SK-N-SH (cell line): ENCODE results near the gene PCYT2. TPM values are rescaled to one million over a fixed set of nuclear protein-coding genes. Genes with fewer than 3 reads are reported as not detected.

Source experiments
- CTCF ChIA-PET: fragments of 300-600, 350-600 bp; formaldehyde crosslinking; extraction: SDS; loops from one replicate; lab custom pipeline; 2021; lab: Yijun Ruan, JAX
- POLR2A ChIA-PET: fragments of 350-600 bp; sonication (Branson Sonifier 250); formaldehyde crosslinking; extraction: SDS; loops from one replicate; lab custom pipeline; 2020; ENCODE audit warnings: antibody characterized with exemption, inconsistent platforms; lab: Yijun Ruan, JAX
- DNase-seq: peaks from one replicate; pipeline ENCODE4 v3.0.0; 2012
- H2AFZ ChIP-seq: fragments of 200-600 bp; sonication (generic); 2 replicates; pipeline ENCODE4 v1.8.1; 2016; ENCODE audit warnings: antibody characterized with exemption, mild to moderate bottlenecking, low read depth
- H3F3A ChIP-seq: fragments of 200-600 bp; sonication (generic); replicated peaks from 2 replicates; pipeline ENCODE3; 2016; ENCODE audit warnings: antibody characterized with exemption, mild to moderate bottlenecking; ENCODE audit not compliant: insufficient read depth
- H3K27ac ChIP-seq, 2 experiments: fragments of 200-500 bp in 1 of 2; fragments of 200-600 bp in 1 of 2; sonication (Bioruptor generic) in 1 of 2; sonication (generic), shearing (Covaris generic) in 1 of 2; 2 replicates each; pipeline versions ENCODE4 v1.5.1 to v1.6.1; 2014 to 2016; ENCODE audit warnings: low read depth in 2 of 2, inconsistent platforms in 1 of 2, low read length in 1 of 2, mild to moderate bottlenecking in 1 of 2, mixed read lengths in 1 of 2
- H3K27me3 ChIP-seq: fragments of 200-600 bp; sonication (generic), shearing (Covaris generic); 2 replicates; pipeline ENCODE4 v1.6.1; 2016; ENCODE audit warnings: mixed run types; ENCODE audit not compliant: insufficient read depth
- H3K36me3 ChIP-seq, 2 experiments: fragments of 200-500 bp in 1 of 2; fragments of 200-600 bp in 1 of 2; sonication (Bioruptor generic) in 1 of 2; sonication (generic) in 1 of 2; replicated peaks in 1 of 2; 2 replicates each; pipeline versions ENCODE3 to v1.5.1; 2014 to 2016; ENCODE audit warnings: low read length in 1 of 2, mild to moderate bottlenecking in 1 of 2; ENCODE audit not compliant: insufficient read depth in 2 of 2, control insufficient read depth in 1 of 2
- H3K4me1 ChIP-seq, 2 experiments: fragments of 200-500 bp in 1 of 2; fragments of 200-600 bp in 1 of 2; sonication (Bioruptor generic) in 1 of 2; sonication (generic), shearing (Covaris generic) in 1 of 2; 2 replicates each; pipeline versions ENCODE4 v1.5.1 to v1.6.1; 2014 to 2016; ENCODE audit warnings: low read depth in 1 of 2, low read length in 1 of 2, mixed run types in 1 of 2; ENCODE audit not compliant: insufficient read depth in 2 of 2, control insufficient read depth in 1 of 2
- H3K4me2 ChIP-seq: fragments of 200-600 bp; sonication (generic), shearing (Covaris generic); 2 replicates; pipeline ENCODE4 v1.6.1; 2017; ENCODE audit warnings: mixed run types
- H3K4me3 ChIP-seq, 2 experiments: fragments of 200-500 bp in 1 of 2; fragments of 200-600 bp in 1 of 2; sonication (Bioruptor generic) in 1 of 2; sonication (generic), shearing (Covaris generic) in 1 of 2; 2 replicates each; pipeline versions ENCODE4 v1.5.1 to v1.8.1; 2014 to 2016; ENCODE audit warnings: low read depth in 2 of 2, inconsistent platforms in 1 of 2, low read length in 1 of 2, mild to moderate bottlenecking in 1 of 2, mixed read lengths in 1 of 2, moderate library complexity in 1 of 2
- H3K79me2 ChIP-seq: fragments of 200-600 bp; sonication (generic); 2 replicates; pipeline ENCODE4 v1.8.1; 2017; ENCODE audit warnings: mild to moderate bottlenecking; ENCODE audit not compliant: insufficient read depth
- H3K9ac ChIP-seq: fragments of 200-600 bp; sonication (generic); 2 replicates; pipeline ENCODE4 v1.6.1; 2017; ENCODE audit warnings: mixed run types
- H3K9me2 ChIP-seq: fragments of 200-600 bp; sonication (generic); 2 replicates; pipeline ENCODE4 v1.6.1; 2017; ENCODE audit warnings: mixed run types
- H3K9me3 ChIP-seq: fragments of 200-600 bp; sonication (generic); 2 replicates; pipeline ENCODE4 v1.6.1; 2017; ENCODE audit warnings: mixed run types, mild to moderate bottlenecking, moderate library complexity
- H4K20me1 ChIP-seq: fragments of 200-600 bp; sonication (generic); 2 replicates; pipeline ENCODE4 v1.6.1; 2017; ENCODE audit warnings: mild to moderate bottlenecking, mixed run types; ENCODE audit not compliant: insufficient read depth
- CHD2 ChIP-seq: fragments of 150-350 bp; IDR thresholded peaks from 2 replicates; pipeline ENCODE4 v1.6.1; 2018; ENCODE audit warnings: low read length; ENCODE audit not compliant: partially characterized antibody
- ELF1 ChIP-seq: IDR thresholded peaks from 2 replicates; pipeline ENCODE4 v1.4.0; 2012
- EZH2phosphoT487 ChIP-seq: fragments of 200-600 bp; sonication (generic); IDR thresholded peaks from 2 replicates; pipeline ENCODE4 v1.6.1; 2017; ENCODE audit warnings: low read depth, mixed run types, mild to moderate bottlenecking, antibody characterized with exemption, moderate library complexity, borderline replicate concordance
- NRF1 ChIP-seq: IDR thresholded peaks from 2 replicates; pipeline ENCODE4 v1.6.1; 2012; ENCODE audit warnings: low read depth, mild to moderate bottlenecking, low read length
- RFX5 ChIP-seq: IDR thresholded peaks from 2 replicates; pipeline ENCODE4 v1.6.1; 2012; ENCODE audit warnings: mild to moderate bottlenecking, improper control_type of control experiment, low read length
- SIN3A ChIP-seq: IDR thresholded peaks from 2 replicates; pipeline ENCODE4 v1.6.1; 2012; ENCODE audit warnings: low read depth, mild to moderate bottlenecking, low read length, moderate library complexity, borderline replicate concordance
- TCF12 ChIP-seq: IDR thresholded peaks from 2 replicates; pipeline ENCODE4 v1.4.0; 2012
- YY1 ChIP-seq: IDR thresholded peaks from 2 replicates; pipeline ENCODE4 v1.4.0; 2012; ENCODE audit warnings: low read depth, mild to moderate bottlenecking
- WGBS: methylation state at CpG from one replicate; pipeline ENCODE4 v1.1.6; 2017; ENCODE audit warnings: low lambda C conversion rate; 5-methylcytosine and 5-hydroxymethylcytosine counted together
- polyA plus RNA-seq, 3 experiments: library from polyadenylated mRNA; depleted of rRNA; stranded (reverse); fragments of >200 nt; gene quantifications; 2 replicates each; pipeline ENCODE4 v1.2.3, GENCODE V29; 2012
- TF ChIP-seq, protein P1 (sequence below): IDR thresholded peaks from 2 replicates; pipeline ENCODE4; 2012
- TF ChIP-seq, protein P2 (sequence below): fragments of 150-350 bp; IDR thresholded peaks from 2 replicates; pipeline ENCODE4 v1.6.1; 2016; ENCODE audit warnings: mild to moderate bottlenecking, low read depth, low read length
- TF ChIP-seq, protein P3 (sequence below): fragments of 150-350 bp; IDR thresholded peaks from 2 replicates; pipeline ENCODE4 v1.6.1; 2017; ENCODE audit warnings: antibody characterized with exemption, low read length, low read depth, borderline replicate concordance

PCYT2 gene
- polyA plus RNA-seq, 1 of the 3 experiments (the other 2 are of a cell fraction) = 46.2 TPM

DNA sequence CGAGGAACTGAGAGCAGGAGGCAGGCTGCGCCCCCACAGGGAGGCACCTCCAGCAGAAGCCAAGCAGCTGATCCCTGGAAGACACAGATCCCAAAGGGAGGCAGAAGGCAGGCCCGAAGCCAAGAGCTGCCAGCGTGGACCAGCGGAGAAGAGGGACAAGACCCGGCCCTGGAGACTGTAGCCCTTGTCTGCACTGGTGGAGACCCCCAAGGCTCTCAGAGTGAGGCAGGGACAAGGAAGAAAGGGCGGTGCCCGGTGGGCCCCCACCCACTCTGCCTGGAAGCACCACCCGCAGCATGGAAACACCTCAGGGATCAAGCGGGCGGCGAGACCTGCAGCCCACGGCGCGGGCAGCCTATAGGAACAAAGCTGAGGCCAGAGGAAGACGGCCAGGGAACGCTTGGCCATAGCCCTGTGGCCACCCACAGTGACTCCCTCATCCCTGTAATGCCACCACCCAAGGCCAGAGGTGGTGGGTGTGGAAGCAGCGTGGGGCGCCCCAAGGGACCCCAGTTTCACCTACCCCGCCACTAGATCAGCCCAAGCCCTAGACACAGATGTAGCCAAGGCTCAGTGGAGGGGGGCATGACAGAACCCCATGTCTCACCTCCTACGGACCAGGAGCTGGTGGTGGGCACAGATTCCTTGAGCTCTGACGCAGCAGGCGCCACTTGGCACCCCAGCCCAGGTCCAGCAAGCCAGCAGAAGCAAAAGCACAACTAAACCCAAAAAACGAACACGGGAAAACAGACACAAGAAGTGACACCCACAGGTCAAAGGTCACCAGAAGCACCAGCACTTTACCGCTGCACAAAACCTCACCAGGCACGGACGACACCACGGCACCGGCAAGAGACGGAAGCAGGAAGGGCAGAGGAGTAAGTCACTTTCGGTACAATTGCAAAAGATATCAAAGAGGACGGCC lies 9.7 kb upstream of the PCYT2 start:
- no peaks in the 10 kb centered on the region for H3K9me2 ChIP-seq
- TF ChIP-seq RFX5 (no peak), ELF1 (no peak), YY1 (no peak), NRF1 (no peak), SIN3A (no peak), TCF12 (no peak), CHD2 (no peak), EZH2phosphoT487 (no peak)
- TF ChIP-seq, protein P1, sequence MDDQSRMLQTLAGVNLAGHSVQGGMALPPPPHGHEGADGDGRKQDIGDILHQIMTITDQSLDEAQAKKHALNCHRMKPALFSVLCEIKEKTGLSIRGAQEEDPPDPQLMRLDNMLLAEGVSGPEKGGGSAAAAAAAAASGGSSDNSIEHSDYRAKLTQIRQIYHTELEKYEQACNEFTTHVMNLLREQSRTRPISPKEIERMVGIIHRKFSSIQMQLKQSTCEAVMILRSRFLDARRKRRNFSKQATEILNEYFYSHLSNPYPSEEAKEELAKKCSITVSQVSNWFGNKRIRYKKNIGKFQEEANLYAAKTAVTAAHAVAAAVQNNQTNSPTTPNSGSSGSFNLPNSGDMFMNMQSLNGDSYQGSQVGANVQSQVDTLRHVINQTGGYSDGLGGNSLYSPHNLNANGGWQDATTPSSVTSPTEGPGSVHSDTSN = no peak
- TF ChIP-seq, protein P2, sequence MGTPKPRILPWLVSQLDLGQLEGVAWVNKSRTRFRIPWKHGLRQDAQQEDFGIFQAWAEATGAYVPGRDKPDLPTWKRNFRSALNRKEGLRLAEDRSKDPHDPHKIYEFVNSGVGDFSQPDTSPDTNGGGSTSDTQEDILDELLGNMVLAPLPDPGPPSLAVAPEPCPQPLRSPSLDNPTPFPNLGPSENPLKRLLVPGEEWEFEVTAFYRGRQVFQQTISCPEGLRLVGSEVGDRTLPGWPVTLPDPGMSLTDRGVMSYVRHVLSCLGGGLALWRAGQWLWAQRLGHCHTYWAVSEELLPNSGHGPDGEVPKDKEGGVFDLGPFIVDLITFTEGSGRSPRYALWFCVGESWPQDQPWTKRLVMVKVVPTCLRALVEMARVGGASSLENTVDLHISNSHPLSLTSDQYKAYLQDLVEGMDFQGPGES = no peak
- TF ChIP-seq, protein P3, sequence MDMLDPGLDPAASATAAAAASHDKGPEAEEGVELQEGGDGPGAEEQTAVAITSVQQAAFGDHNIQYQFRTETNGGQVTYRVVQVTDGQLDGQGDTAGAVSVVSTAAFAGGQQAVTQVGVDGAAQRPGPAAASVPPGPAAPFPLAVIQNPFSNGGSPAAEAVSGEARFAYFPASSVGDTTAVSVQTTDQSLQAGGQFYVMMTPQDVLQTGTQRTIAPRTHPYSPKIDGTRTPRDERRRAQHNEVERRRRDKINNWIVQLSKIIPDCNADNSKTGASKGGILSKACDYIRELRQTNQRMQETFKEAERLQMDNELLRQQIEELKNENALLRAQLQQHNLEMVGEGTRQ = no peak
- TF ChIP-seq, all 33 proteins: peak for 0
- H2AFZ ChIP-seq = no peak overlapping the region
- WGBS = 92% methylated on average over 33 of the region's 33 CpGs
- no peaks in the 10 kb centered on the region for H3K9me3 ChIP-seq
- DNase-seq = no peak
- H3K36me3 ChIP-seq = peaks cover 10 to 44% of the 10 kb centered on the region in 2 experiments
- no peak overlapping the region for H3K4me3 ChIP-seq
- peaks cover 22% of the 10 kb centered on the region for H3F3A ChIP-seq
- no peaks in the 10 kb centered on the region for H3K27me3 ChIP-seq
- peaks cover 83% of the 10 kb centered on the region for H4K20me1 ChIP-seq
- no peak overlapping the region for H3K4me2 ChIP-seq
- H3K9ac ChIP-seq = no peak overlapping the region
- H3K4me1 ChIP-seq = peaks cover 19 to 33% of the 10 kb centered on the region in 2 experiments
- ChIA-PET POLR2A (no interaction called here), CTCF (interaction anchor here (1.0 to 2.9 kb wide), 3 partner anchors 39 to 100 kb away, joined by 5 to 10 read pairs (median 6); no protein-coding TSS in a partner anchor)
- H3K27ac ChIP-seq = no peak overlapping the region
- H3K79me2 ChIP-seq = peaks cover 93% of the 10 kb centered on the region
